Suprapubic skin (tissue), 4 donors: ENCODE measurements around the gene COPG2.

Source experiments
- CTCF ChIP-seq, 2 donors: fragments of 200-600 bp in 1 of 2; fragments of 450-650 bp in 1 of 2; sonication (generic) in 1 of 2; IDR thresholded peaks; one replicate each; pipeline ENCODE4 v1.5.1; 2016 to 2019; ENCODE audit warnings: antibody characterized with exemption in 2 of 2, mild to moderate bottlenecking in 1 of 2, moderate library complexity in 1 of 2
- EP300 ChIP-seq: sonication (generic); formaldehyde crosslinking; IDR thresholded peaks from one replicate; pipeline ENCODE4 v1.6.1; 2017; ENCODE audit warnings: antibody characterized with exemption
- POLR2A ChIP-seq, 2 donors: fragments of 450-650 bp; IDR thresholded peaks; one replicate each; pipeline ENCODE4 v1.6.1; 2017; ENCODE audit warnings: antibody characterized with exemption in 2 of 2, mild to moderate bottlenecking in 2 of 2, moderate library complexity in 2 of 2
- POLR2AphosphoS5 ChIP-seq, 3 donors: sonication (generic); formaldehyde crosslinking; IDR thresholded peaks; one replicate each; pipeline ENCODE4 v1.6.1; 2017; ENCODE audit warnings: antibody characterized with exemption in 3 of 3

- no peak for TF ChIP-seq CTCF (IDR thresholded peaks at IDR 0.05)
- no peak for TF ChIP-seq POLR2A (IDR thresholded peaks at IDR 0.05)
- no peak for TF ChIP-seq EP300
- no peak for TF ChIP-seq POLR2AphosphoS5 (IDR thresholded peaks at IDR 0.05)
Measured at GRCh38 chr7:130662426-130662825, 6.1 kb downstream of the COPG2 start.
